ENCODE data around the gene EXOC7. TPM values are rescaled to one million over a fixed set of nuclear protein-coding genes. Genes with fewer than 3 reads are reported as not detected.

Gene EXOC7
- total RNA-seq, 1 experiment from 2014 or later = 126 TPM

- Mint-ChIP-seq H3K27ac (no peak overlapping the region), H3K4me1 (no peaks in the 10 kb centered on the region), H3K36me3 (peaks cover 50% of the 10 kb centered on the region), H3K27me3 (ENCODE audit: low read depth) (no peaks in the 10 kb centered on the region), H3K4me3 (no peak overlapping the region), H3K9me3 (no peaks in the 10 kb centered on the region)
- POLR2A ChIA-PET = interaction anchor here (1.1 kb wide), 1 partner anchor 14 kb away, joined by 7 read pairs; no protein-coding TSS in a partner anchor
- CTCF ChIA-PET = interaction anchor here (0.5 to 1.2 kb wide), 2 partner anchors 94 to 279 kb away, joined by 4 to 5 read pairs; partner anchors contain the start of gene CDK3
- no peak for ATAC-seq
- no peak for DNase-seq (ENCODE audit: low spot score)
- no peak for TF ChIP-seq FOXP1 (CRISPR knock-in tag; IDR thresholded peaks at IDR 0.05; ENCODE audit: borderline replicate concordance)
- TF ChIP-seq ATF1 (CRISPR knock-in tag; IDR thresholded peaks at IDR 0.05) = no peak
- no peak for TF ChIP-seq ZNF317 (CRISPR knock-in tag; IDR thresholded peaks at IDR 0.05; ENCODE audit: borderline replicate concordance, low read depth)
- no peak for TF ChIP-seq ZNF425 (CRISPR knock-in tag; conservative IDR thresholded peaks at IDR 0.05)
- TF ChIP-seq CDX4 (CRISPR knock-in tag; IDR thresholded peaks at IDR 0.05; ENCODE audit: borderline replicate concordance) = no peak
- no peak for TF ChIP-seq ATF2 (CRISPR knock-in tag; IDR thresholded peaks at IDR 0.05; ENCODE audit: borderline replicate concordance, low read depth)
These were observed 9.5 kb downstream of the EXOC7 start for GRCh38 chr17:76094046-76094445.

DNA sequence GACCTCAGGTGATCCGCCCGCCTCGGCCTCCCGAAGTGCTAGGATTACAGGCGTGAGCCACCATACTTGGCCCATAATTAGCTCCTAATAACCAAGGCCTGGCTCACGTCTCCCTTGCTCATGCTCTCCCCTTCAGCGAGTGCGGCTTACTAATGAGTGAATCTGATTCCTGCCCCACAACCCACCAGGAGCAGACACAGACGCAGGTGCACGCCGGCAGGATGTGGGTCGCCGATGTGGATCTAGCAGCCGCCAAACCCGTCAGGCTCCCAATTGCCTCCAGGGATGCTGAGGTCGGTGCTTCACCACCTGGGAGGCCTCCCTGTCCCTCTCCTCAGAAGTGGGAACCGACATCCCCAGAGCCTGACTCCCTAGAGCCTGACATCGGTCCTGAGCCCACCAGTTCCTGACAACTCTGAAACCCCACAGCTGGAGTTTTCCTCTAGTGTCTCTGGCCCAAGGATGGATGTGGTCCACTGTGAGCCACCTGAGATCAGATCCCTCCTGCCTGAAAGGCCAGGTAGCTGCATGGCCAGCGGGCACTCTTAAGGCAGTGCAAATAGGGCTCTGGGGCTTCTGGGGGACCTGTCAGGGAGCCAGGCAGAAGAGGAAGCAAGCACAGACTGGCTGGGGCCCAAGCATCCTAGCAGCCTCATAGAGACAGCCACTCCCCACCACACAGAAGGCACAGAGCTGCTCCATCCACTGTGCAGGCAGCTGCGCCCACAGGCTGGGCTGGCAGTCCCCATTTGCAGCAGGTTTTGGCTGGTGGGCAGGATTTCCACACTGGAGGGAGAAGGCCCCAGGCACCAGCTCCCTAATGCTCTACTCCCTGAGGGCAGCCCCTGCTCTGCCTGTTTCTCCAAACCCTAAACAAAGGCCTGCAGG is 10.8 kb downstream of the EXOC7 start:
- TF ChIP-seq ERG (CRISPR knock-in tag; IDR thresholded peaks at IDR 0.05) = no peak
- TF ChIP-seq ZNF671 (CRISPR knock-in tag; IDR thresholded peaks at IDR 0.05) = no peak
- no peak for TF ChIP-seq PREB (CRISPR knock-in tag; IDR thresholded peaks at IDR 0.05; ENCODE audit: borderline replicate concordance)
- no peak for TF ChIP-seq MXD4 (CRISPR knock-in tag; IDR thresholded peaks at IDR 0.05; ENCODE audit: borderline replicate concordance)
- TF ChIP-seq, protein P1, sequence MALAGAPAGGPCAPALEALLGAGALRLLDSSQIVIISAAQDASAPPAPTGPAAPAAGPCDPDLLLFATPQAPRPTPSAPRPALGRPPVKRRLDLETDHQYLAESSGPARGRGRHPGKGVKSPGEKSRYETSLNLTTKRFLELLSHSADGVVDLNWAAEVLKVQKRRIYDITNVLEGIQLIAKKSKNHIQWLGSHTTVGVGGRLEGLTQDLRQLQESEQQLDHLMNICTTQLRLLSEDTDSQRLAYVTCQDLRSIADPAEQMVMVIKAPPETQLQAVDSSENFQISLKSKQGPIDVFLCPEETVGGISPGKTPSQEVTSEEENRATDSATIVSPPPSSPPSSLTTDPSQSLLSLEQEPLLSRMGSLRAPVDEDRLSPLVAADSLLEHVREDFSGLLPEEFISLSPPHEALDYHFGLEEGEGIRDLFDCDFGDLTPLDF (CRISPR knock-in tag; IDR thresholded peaks at IDR 0.05) = no peak
- TF ChIP-seq TCF7 (CRISPR knock-in tag; IDR thresholded peaks at IDR 0.05; ENCODE audit: low read depth) = no peak
- no peak for TF ChIP-seq E2F4 (CRISPR knock-in tag; IDR thresholded peaks at IDR 0.05; ENCODE audit: borderline replicate concordance, low read depth)
- TF ChIP-seq ESRRA (CRISPR knock-in tag; IDR thresholded peaks at IDR 0.05; ENCODE audit: borderline replicate concordance) = no peak
- Mint-ChIP-seq H3K9me3 (no peaks in the 10 kb centered on the region), H3K27ac (no peak overlapping the region), H3K36me3 (peaks cover 51% of the 10 kb centered on the region), H3K27me3 (ENCODE audit: low read depth) (no peaks in the 10 kb centered on the region), H3K4me3 (no peak overlapping the region), H3K4me1 (no peaks in the 10 kb centered on the region)
- DNase-seq (ENCODE audit: low spot score) = no peak
- ATAC-seq = no peak
- POLR2A ChIA-PET = interaction anchor here (1.1 kb wide), 1 partner anchor 13 kb away, joined by 7 read pairs; no protein-coding TSS in a partner anchor
- CTCF ChIA-PET = interaction anchor here (0.7 to 1.4 kb wide), 4 partner anchors 17 to 92 kb away, joined by 3 to 5 read pairs (median 4); partner anchors contain the start of gene CDK3

Data from WTC11 (cell line).